ENCODE measurements around the gene STK24. TPM values are rescaled to one million over a fixed set of nuclear protein-coding genes. Genes with fewer than 3 reads are reported as not detected.

The STK24 gene
- total and polyA plus RNA-seq, 2 donors (not counting 1 experiment from before 2014, with no cell fraction given), result 53.2 to 73.1 TPM

DNA sequence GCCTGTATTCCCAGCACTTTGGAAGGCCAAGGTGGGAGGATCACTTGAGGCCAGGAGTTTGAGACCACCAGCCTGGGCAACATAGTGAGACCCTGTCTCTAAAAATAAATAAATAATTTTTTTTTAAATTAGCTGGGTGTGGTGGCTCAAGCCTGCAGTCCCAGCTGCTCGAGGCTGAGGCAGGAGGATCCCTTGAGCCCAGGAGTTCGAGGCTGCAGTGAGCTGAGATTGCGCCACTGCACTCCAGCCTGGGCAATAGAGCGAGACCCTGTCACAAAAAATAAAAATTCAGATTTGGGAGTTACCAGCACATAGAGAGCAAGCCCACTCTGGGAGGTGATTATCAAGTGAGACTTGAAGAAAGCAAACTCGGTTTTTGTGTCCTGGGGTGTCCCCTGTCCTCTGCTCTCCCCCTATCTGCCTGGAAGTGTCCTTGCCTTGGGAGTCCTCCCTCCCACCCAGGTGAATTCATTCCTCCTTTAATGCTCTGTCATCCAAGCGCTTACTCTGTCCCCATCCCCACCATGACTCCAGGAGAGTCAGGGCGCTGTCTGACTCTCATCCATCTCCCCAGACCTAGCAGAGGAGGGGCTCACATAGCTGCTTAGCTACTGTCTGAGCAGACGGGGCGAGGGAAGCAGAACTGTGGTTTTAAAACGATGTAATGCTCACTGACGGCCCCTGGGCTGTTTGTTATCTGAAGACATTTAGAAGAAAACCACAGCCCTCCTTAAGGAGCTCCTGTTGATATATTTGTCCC, 146.8 kb downstream of the STK24 start:
- Histone ChIP-seq H3K4me3 (replicated peaks in 1 of 4; ENCODE audit: control extremely low read depth in 1 of 4, insufficient read depth in 1 of 4, low read depth in 3 of 4, low read length in 4 of 4) (no peak overlapping the region), H3K79me2 (ENCODE audit: control insufficient read depth, insufficient read depth, low read length) (no peaks in the 10 kb centered on the region), H3K27ac (ENCODE audit: insufficient read depth, low read length) (no peak overlapping the region), H3K27me3 (ENCODE audit: control insufficient read depth, insufficient read depth, low read length) (no peaks in the 10 kb centered on the region), H3K36me3 (ENCODE audit: control insufficient read depth, insufficient read depth, low read length) (peaks cover 14% of the 10 kb centered on the region), H3K4me1 (ENCODE audit: control insufficient read depth, extremely low read depth, insufficient read depth, low read length) (no peaks in the 10 kb centered on the region), H3K9ac (ENCODE audit: insufficient read depth, low read length) (no peak overlapping the region), H3K9me3 (ENCODE audit: control insufficient read depth, insufficient read depth, low read depth, low read length) (no peaks in the 10 kb centered on the region), H3K4me2 (ENCODE audit: extremely low read depth, insufficient read depth, low read length) (no peak overlapping the region), H4K20me1 (ENCODE audit: control insufficient read depth, extremely low read depth, insufficient read depth, low read length) (no peaks in the 10 kb centered on the region), H2AFZ (ENCODE audit: low read length) (no peak overlapping the region)
- peak in 1 of 2 donors; percentile 47 for DNase-seq (ENCODE audit: low read depth in 2 of 2)
- TF ChIP-seq EZH2 (IDR thresholded peaks at IDR 0.05; ENCODE audit: low read length, missing control alignments), result no peak
- TF ChIP-seq, protein P1, sequence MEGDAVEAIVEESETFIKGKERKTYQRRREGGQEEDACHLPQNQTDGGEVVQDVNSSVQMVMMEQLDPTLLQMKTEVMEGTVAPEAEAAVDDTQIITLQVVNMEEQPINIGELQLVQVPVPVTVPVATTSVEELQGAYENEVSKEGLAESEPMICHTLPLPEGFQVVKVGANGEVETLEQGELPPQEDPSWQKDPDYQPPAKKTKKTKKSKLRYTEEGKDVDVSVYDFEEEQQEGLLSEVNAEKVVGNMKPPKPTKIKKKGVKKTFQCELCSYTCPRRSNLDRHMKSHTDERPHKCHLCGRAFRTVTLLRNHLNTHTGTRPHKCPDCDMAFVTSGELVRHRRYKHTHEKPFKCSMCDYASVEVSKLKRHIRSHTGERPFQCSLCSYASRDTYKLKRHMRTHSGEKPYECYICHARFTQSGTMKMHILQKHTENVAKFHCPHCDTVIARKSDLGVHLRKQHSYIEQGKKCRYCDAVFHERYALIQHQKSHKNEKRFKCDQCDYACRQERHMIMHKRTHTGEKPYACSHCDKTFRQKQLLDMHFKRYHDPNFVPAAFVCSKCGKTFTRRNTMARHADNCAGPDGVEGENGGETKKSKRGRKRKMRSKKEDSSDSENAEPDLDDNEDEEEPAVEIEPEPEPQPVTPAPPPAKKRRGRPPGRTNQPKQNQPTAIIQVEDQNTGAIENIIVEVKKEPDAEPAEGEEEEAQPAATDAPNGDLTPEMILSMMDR (conservative IDR thresholded peaks at IDR 0.05 in 1 of 2, IDR thresholded peaks at IDR 0.05 in 1 of 2; ENCODE audit: low read depth in 1 of 2, low read length in 2 of 2), result no peak

DNA sequence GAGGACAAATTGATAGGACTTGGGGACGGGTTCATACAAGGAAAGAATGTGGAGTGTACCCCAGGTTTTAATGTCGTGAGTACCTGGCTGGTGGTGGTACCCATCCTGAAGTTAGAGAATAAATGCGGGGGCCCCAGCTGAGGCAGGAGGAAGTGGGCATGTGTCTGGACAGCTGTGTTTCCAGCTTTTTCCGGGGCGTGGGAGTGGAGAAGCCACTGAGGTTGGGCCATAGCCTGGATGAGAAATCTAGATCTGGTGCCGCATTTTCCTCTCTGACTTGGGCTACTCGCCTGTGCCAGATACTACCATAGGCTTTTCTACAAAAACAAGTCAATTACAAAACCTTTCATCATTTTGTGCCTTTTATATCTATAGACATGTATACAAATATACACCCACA, 147.4 kb downstream of the STK24 start:
- Histone ChIP-seq H2AFZ (ENCODE audit: low read length) (no peak overlapping the region), H3K36me3 (ENCODE audit: control insufficient read depth, insufficient read depth, low read length) (peaks cover 14% of the 10 kb centered on the region)
- DNase-seq (ENCODE audit: low read depth in 2 of 2), result no peak

DNA sequence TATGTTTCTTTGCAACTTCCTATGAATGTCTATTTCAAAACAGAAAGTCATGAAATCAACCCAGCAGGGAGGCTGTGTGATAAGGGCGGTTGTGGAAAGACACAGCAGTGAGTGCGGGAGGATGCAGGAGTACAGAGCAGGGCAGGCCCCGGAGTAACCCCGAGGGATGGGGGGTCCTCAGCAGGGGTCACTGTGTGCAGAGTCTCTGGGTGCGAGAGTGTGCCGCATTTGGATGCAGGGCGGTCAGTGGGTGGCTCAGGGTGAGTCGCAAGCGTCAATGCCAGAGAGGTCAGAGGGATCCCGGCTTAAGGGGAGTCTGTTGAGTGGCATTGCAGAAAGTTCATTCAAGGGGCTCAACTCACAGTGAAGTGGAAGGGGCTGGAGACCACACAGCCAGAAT, 147.8 kb downstream of the STK24 start:
- no peaks in the 10 kb centered on the region for H3K27me3 ChIP-seq (ENCODE audit: control insufficient read depth, insufficient read depth, low read length)
- DNase-seq (ENCODE audit: low read depth in 2 of 2), result no peak
- H3K4me1 ChIP-seq (ENCODE audit: control insufficient read depth, extremely low read depth, insufficient read depth, low read length), result no peaks in the 10 kb centered on the region
- no peak overlapping the region for H3K4me2 ChIP-seq (ENCODE audit: extremely low read depth, insufficient read depth, low read length)
- no peaks in the 10 kb centered on the region for H4K20me1 ChIP-seq (ENCODE audit: control insufficient read depth, extremely low read depth, insufficient read depth, low read length)
- no peak overlapping the region for H3K27ac ChIP-seq (ENCODE audit: insufficient read depth, low read length)
- H3K9me3 ChIP-seq (ENCODE audit: control insufficient read depth, insufficient read depth, low read depth, low read length), result no peaks in the 10 kb centered on the region
- no peak overlapping the region for H3K4me3 ChIP-seq (replicated peaks in 1 of 4; ENCODE audit: control extremely low read depth in 1 of 4, insufficient read depth in 1 of 4, low read depth in 3 of 4, low read length in 4 of 4)
- TF ChIP-seq, protein P1 (conservative IDR thresholded peaks at IDR 0.05 in 1 of 2, IDR thresholded peaks at IDR 0.05 in 1 of 2; ENCODE audit: low read depth in 1 of 2, low read length in 2 of 2), result no peak
- no peak for TF ChIP-seq EZH2 (IDR thresholded peaks at IDR 0.05; ENCODE audit: low read length, missing control alignments)
- no peaks in the 10 kb centered on the region for H3K79me2 ChIP-seq (ENCODE audit: control insufficient read depth, insufficient read depth, low read length)
- no peak overlapping the region for H2AFZ ChIP-seq (ENCODE audit: low read length)
- H3K36me3 ChIP-seq (ENCODE audit: control insufficient read depth, insufficient read depth, low read length), result peaks cover 14% of the 10 kb centered on the region
- no peak overlapping the region for H3K9ac ChIP-seq (ENCODE audit: insufficient read depth, low read length)

More for the DNA sequence above, 147.4 kb downstream of the STK24 start:
- Histone ChIP-seq H3K9me3 (ENCODE audit: control insufficient read depth, insufficient read depth, low read depth, low read length) (no peaks in the 10 kb centered on the region), H3K4me1 (ENCODE audit: control insufficient read depth, extremely low read depth, insufficient read depth, low read length) (no peaks in the 10 kb centered on the region), H3K79me2 (ENCODE audit: control insufficient read depth, insufficient read depth, low read length) (no peaks in the 10 kb centered on the region), H4K20me1 (ENCODE audit: control insufficient read depth, extremely low read depth, insufficient read depth, low read length) (no peaks in the 10 kb centered on the region), H3K4me2 (ENCODE audit: extremely low read depth, insufficient read depth, low read length) (no peak overlapping the region), H3K27me3 (ENCODE audit: control insufficient read depth, insufficient read depth, low read length) (no peaks in the 10 kb centered on the region), H3K9ac (ENCODE audit: insufficient read depth, low read length) (no peak overlapping the region), H3K4me3 (replicated peaks in 1 of 4; ENCODE audit: control extremely low read depth in 1 of 4, insufficient read depth in 1 of 4, low read depth in 3 of 4, low read length in 4 of 4) (no peak overlapping the region), H3K27ac (ENCODE audit: insufficient read depth, low read length) (no peak overlapping the region)
- TF ChIP-seq, protein P1 (conservative IDR thresholded peaks at IDR 0.05 in 1 of 2, IDR thresholded peaks at IDR 0.05 in 1 of 2; ENCODE audit: low read depth in 1 of 2, low read length in 2 of 2), result no peak
- TF ChIP-seq EZH2 (IDR thresholded peaks at IDR 0.05; ENCODE audit: low read length, missing control alignments), result no peak
